Measurements from ENCODE around the gene NOSIP.

The NOSIP gene

DNA sequence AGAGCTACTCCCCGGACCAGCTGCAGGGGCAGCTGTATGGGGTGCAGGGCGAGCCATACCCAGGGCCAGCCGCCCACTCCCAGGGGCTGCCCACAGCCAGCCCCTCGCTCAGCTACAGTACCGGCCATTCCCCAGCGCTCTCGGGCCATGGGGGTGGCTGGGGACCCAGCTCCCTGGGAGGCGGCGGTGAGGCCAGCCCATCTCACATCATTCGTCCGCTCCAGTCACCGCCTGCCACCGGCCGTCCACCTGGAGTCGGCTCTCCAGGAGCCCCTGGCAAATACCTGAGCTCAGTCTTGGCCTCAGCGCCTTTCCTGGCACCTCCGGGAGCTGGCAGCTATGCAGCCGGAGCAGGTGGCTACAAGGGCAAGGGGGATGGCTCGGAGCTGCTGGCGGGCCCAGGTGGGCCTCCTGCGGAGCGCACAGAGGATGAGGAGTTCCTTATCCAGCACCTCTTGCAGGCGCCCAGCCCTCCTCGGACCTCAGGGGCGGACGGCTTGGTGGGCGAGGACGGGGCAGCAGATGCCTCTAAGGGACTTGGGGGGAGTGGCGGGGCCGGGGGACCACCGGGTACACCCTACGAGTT lies 15.6 kb upstream of the NOSIP start:
- DNase-seq = no peak
- intact Hi-C loops (cut with DNase I) = no loop called here

GRCh38 chr19:49594993-49595818 lies 14.8 kb upstream of the NOSIP start:
- intact Hi-C loops (cut with DNase I) = loop anchor here (5.0 kb wide), 1 partner anchor 82 kb away; the partner anchor contains the start of gene PRMT1
- no peak for DNase-seq

GRCh38 chr19:49594157-49594992 lies 14.0 kb upstream of the NOSIP start:
- no peak for DNase-seq
- intact Hi-C loops (cut with DNase I) = loop anchor here (5.0 kb wide), 1 partner anchor 83 kb away; the partner anchor contains the start of gene PRMT1

GRCh38 chr19:49593233-49594113 lies 13.1 kb upstream of the NOSIP start:
- intact Hi-C loops (cut with DNase I) = loop anchor here (2.0 to 5.0 kb wide), 2 partner anchors 47 to 84 kb away; partner anchors contain the start of genes PRMT1 and RRAS
- DNase-seq = peak; percentile 92 to 100 (median 94)

- DNase-seq = no peak
- intact Hi-C loops (cut with DNase I) = loop anchor here (2.0 to 5.0 kb wide), 2 partner anchors 48 to 85 kb away; partner anchors contain the start of genes PRMT1 and RRAS
Measured at GRCh38 chr19:49592486-49593232, 12.3 kb upstream of the NOSIP start.

DNA sequence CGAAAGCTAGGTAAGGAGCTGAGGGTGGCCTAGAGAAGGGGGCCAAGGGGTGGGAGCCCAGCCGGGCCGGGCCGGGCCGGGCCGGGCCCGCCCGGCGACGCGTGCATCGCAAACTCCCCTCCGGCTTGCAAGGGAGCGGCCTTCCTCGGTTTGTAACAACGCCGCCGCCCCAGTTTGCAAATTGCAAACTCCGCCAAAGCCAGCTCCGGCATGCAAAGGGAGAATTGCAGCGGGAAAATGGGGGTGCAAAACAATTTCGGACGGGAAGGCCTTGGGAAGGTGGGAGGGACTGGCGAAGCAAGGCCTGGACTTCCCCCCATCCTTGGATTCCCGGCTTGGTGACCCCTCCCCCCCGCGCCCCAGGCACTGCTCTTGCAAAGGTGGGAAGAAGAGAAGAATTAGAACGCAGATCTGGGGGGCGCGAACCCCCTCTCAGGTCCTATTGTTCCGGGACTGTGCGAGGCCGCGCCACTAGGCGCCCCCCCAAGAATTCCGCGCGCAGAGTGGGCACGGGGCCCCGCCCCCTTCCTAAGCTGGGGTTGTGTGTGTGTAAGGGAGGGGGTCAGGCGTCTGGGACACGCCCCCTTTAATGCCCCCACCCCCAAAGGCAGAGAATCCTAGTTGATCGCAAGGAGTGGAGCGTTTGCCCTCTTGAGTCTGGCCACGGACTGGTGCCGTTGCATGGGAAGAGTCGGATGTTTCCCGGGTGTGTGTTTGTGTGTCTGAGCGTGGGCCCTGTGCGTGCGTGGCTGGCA lies 11.6 kb upstream of the NOSIP start:
- intact Hi-C loops (cut with DNase I) = loop anchor here (2.0 to 5.0 kb wide), 2 partner anchors 49 to 85 kb away; partner anchors contain the start of genes PRMT1 and RRAS
- DNase-seq = peak in 8 of 10 donors; percentile 28 to 86 (median 34)

DNA sequence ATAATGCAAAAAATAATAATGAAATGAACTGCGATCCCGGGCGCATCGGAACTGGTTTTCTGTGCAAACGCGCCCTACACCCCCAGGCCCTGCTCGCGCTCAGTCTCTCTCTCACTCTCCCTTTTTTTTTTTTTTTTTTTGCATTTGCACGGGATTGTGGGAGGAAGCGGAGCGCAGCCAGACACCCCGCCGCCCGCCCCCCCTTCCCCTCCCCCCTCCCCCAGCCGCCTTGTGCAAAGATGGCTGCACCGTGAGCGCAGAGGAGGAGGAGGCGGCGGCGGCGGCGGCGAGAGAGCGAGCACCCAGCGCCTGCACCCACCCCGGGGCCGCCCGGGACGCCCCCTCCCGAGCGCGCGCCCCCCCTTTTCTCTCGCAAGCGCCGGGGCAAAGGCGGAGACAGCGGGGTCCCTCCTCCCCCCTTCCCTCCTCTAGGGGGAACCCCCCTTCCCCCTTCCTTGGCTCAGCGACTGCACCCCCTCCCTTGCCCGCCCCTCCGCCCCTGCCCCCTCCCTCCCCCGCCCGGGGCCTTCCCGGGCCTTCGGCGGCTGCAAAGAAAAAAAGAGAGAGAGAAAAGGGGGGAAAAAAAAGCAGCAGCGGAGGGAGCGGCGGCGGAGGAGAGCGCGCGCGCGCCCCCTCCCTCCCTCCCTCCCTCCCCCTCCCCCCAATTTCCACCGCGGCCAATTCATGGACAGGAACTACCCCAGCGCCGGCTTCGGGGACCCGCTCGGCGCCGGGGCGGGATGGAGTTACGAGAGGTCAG lies 10.8 kb upstream of the NOSIP start, which contains the start of gene PRR12:
Gene PRR12 (plus strand): TSS at position 212 of the 760 bp plus-strand sequence. CDS start 473 bp downstream, at position 685.
- DNase-seq = peak; percentile 38 to 92 (median 46)
- intact Hi-C loops (cut with DNase I) = loop anchor here (5.0 kb wide), 1 partner anchor 86 kb away; the partner anchor contains the start of gene PRMT1

DNA sequence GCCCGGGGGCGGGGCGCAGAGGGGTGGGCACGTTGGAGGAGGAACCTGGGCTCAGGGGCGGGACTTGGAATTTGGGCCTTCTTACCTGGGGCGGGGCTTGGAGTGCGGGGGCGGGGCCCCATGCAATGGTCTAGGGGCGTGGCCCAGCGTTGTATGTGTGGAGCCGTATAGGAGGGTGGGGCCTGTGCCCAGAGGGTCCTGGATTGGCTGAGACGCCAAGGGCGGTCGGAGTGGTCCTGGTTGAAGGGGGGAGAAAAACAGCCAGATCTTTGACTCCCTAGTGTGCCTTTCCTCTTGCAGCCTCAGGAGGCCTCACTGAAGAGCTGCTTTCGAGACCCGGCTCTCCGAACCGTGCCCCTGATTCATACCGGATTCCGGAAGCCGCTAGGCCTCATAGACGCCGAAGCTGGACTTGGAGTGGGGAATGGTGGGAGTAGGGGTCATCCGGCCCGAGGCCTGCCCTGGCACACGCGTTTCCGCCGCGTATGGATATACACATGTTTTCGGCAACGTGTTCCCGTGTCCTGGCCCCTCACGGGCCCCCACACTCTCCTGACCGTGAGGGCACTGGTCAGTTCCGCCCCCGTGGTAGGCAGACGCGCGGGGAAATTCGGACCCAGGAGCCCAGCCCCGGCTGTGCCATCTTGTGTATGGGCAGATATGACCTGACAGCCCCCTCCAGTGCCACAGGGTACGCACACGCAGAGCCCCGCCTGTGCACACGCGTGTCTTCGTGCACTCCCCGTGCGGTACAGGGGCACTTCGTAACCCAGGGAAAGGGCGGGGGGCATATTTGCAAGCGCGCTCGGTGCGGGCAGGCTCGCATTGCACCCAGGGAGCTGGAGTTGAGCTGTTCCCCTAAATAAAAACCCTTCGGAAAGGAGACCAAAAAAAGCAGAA lies 10.0 kb upstream of the NOSIP start:
- intact Hi-C loops (cut with DNase I) = loop anchor here (5.0 kb wide), 1 partner anchor 87 kb away; the partner anchor contains the start of gene PRMT1
- DNase-seq = peak; percentile 63 to 99 (median 88)

GRCh38 chr19:49589502-49589905 lies 9.1 kb upstream of the NOSIP start:
- DNase-seq = peak in 1 of 10 donors; percentile 41
- intact Hi-C loops (cut with DNase I) = no loop called here

DNA sequence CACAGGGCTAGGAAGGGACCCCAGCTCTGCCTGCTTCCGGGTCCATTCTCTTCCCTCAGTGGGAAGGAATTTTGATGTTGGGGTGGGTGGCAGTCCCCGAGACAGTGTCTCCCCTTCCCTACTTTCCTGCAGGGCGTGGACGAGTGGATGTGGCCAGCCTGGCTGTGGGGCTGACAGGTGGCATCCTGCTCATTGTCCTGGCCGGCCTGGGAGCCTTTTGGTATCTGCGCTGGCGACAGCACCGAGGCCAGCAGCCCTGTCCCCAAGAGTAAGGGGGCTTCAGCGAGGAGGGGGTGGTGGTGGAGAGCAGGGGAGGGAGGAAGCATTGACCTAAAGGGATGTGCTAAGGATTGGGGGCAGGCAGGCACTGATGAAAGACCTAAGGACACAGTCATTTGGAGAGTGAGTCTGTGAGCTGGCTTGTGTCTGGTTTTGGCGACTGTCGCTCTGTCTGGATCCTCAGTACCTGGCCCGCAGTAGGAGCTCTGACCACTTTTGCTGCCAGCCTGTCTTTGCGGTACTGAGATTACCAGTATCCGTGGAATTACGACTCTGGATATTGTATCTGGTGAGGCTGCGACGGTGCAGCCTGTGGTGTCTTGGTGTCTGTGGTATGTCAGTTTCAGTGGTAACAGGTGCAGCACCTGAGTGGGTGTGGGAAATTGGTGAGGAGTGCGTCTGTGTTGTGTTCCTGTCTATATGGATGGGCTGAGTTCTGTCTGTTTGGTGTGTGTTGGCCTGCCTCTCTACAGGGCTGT lies 8.2 kb upstream of the NOSIP start:
- peak in 1 of 10 donors; percentile 30 for DNase-seq
- intact Hi-C loops (cut with DNase I) = no loop called here

DNA sequence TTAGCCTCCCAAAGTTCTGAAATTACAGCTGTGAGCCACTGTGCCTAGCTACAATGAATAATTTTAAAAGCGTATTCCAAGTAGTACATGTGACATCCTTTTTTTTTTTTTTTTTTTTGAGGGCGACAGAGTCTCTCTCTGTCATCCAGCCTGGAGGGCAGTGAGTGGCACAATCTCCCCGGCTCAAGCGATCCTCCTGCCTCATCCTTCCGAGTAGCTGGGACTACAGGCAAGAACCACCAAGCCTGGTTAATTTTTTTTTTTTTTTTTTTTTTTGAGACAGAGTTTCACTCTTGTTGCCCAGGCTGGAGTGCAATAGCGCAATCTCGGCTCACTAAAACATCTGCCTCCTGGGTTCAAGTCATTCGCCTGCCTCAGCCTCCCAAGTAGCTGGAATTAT lies 6.9 kb upstream of the NOSIP start:
- peak in 1 of 10 donors; percentile 70 for DNase-seq
- intact Hi-C loops (cut with DNase I) = no loop called here

- intact Hi-C loops (cut with DNase I) = no loop called here
- DNase-seq = peak in 1 of 10 donors; percentile 58
Measured at GRCh38 chr19:49585023-49585422, 4.7 kb upstream of the NOSIP start.

- intact Hi-C loops (cut with DNase I) = no loop called here
- DNase-seq = no peak
Measured at GRCh38 chr19:49583239-49583638, 2.9 kb upstream of the NOSIP start.

- intact Hi-C loops (cut with DNase I) = no loop called here
- DNase-seq = no peak
Measured at GRCh38 chr19:49581007-49581508, 702 bp upstream of the NOSIP start, which contains the start of gene PRRG2. PRRG2 (plus strand) TSS chr19:49581316; CDS start chr19:49583220, 1,904 bp downstream.

- intact Hi-C loops (cut with DNase I) = no loop called here
- no peak for DNase-seq
Measured at GRCh38 chr19:49579947-49580263, 451 bp downstream of the NOSIP start.
